PFSK-1 (cell line): ENCODE results near the gene FAM124A.

Experiments used
- FOXP2 ChIP-seq: optimal IDR thresholded peaks from 2 replicates; pipeline ENCODE3; 2011; ENCODE audit warnings: borderline replicate concordance, control low read depth, inconsistent platforms; ENCODE audit not compliant: insufficient read depth; ENCODE audit errors: extremely low read length, extremely low read depth
- POLR2AphosphoS5 ChIP-seq: IDR thresholded peaks from 2 replicates; pipeline ENCODE4 v1.6.1; 2012; ENCODE audit warnings: low read depth, mild to moderate bottlenecking, control low read depth, low read length, moderate library complexity
- REST ChIP-seq, 2 experiments: IDR thresholded peaks; 2 replicates each; pipeline versions ENCODE4 v1.6.1 to v1.8.0; 2011 to 2012; ENCODE audit warnings: low read depth in 2 of 2, low read length in 2 of 2, control low read depth in 1 of 2, inconsistent platforms in 1 of 2, mild to moderate bottlenecking in 1 of 2, moderate library complexity in 1 of 2; ENCODE audit not compliant: insufficient read depth in 1 of 2
- SIN3A ChIP-seq: IDR thresholded peaks from 2 replicates; pipeline ENCODE4 v1.6.1; 2012; ENCODE audit warnings: mild to moderate bottlenecking, low read length, moderate library complexity, borderline replicate concordance; ENCODE audit not compliant: insufficient read depth
- TAF1 ChIP-seq: IDR thresholded peaks from 2 replicates; pipeline ENCODE4 v1.6.1; 2012; ENCODE audit warnings: low read length, control low read depth, borderline replicate concordance; ENCODE audit not compliant: insufficient read depth

Gene FAM124A

DNA sequence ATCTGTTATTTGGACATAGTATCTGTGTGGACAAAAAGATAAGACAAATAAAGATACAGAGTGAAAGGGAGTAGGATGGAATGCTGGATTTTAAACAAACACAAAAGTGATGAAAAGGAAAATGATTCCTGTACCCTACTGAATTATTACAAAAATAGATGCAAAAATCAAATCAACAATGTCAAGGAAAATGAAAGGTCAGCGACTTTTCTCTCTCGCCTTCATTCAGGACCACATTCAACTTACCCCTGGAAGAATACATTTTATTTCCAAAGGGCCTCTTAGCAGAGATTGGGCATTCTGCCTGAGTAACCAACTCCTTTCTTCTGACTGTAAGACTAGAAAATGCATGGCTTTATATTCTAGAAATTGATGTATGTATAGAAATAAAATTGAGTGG is 28.8 kb upstream of the FAM124A start:
- TF ChIP-seq REST (IDR thresholded peaks at IDR 0.05; ENCODE audit: insufficient read depth in 1 of 2, low read depth in 2 of 2, low read length in 2 of 2) (no peak), FOXP2 (no peak), POLR2AphosphoS5 (no peak), SIN3A (no peak), TAF1 (no peak)

- TF ChIP-seq POLR2AphosphoS5 = no peak
- TF ChIP-seq TAF1 = no peak
- TF ChIP-seq FOXP2 = no peak
- no peak for TF ChIP-seq REST (IDR thresholded peaks at IDR 0.05; ENCODE audit: insufficient read depth in 1 of 2, low read depth in 2 of 2, low read length in 2 of 2)
- no peak for TF ChIP-seq SIN3A
Measured at GRCh38 chr13:51194942-51195341, 27.3 kb upstream of the FAM124A start.

GRCh38 chr13:51201886-51202285 is 20.3 kb upstream of the FAM124A start:
- TF ChIP-seq SIN3A (no peak), REST (IDR thresholded peaks at IDR 0.05; ENCODE audit: insufficient read depth in 1 of 2, low read depth in 2 of 2, low read length in 2 of 2) (no peak), FOXP2 (no peak), POLR2AphosphoS5 (no peak), TAF1 (no peak)

DNA sequence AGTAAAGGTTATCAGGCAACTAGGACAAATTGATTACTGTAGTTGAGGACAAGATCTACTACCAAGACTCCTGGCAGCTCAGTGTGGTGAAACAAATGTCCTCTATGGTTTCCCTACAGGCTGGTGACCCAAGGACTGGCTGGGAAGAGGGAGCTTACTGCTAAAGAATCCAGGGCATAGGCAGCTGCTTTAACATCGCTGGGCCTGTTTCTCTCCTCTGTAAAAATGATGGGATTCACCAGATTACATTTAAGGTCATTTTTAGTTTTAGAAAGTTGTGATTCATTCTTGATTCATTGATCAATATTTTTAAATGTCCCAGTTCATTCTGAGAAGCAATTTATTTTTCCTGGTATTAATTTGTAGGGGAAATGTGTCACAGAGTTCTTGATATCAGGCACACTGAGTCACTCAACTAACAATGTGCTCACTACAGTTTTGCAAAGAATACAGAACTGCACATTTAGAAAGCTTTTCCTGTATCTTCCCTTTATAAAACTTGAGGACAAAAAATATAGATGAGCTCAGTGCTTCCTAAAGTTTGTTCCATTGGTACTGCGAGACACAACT is 19.6 kb upstream of the FAM124A start:
- TF ChIP-seq FOXP2 (no peak), POLR2AphosphoS5 (no peak), SIN3A (no peak), TAF1 (no peak), REST (IDR thresholded peaks at IDR 0.05; ENCODE audit: insufficient read depth in 1 of 2, low read depth in 2 of 2, low read length in 2 of 2) (no peak)

DNA sequence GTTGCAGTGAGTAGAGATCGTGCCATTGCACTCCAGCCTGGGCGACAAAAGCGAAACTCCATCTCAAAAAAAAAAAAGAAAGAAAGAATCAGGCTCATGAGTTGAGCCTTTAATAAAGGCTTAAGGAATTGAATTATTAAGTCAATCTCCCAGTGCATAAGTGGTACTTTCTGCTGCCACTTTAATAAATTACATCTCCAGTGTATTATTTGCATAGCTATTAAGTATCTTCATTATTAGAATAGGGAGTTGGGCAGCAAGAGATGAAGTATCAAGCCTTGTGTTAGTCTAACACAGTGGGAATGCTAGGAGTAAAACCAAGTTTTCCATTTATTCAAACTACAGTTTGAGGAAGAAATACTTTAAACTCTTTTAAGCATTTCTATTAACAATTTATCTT is 15.6 kb upstream of the FAM124A start:
- TF ChIP-seq FOXP2 (no peak), POLR2AphosphoS5 (no peak), REST (IDR thresholded peaks at IDR 0.05; ENCODE audit: insufficient read depth in 1 of 2, low read depth in 2 of 2, low read length in 2 of 2) (no peak), TAF1 (no peak)
